Activated CD4-positive, alpha-beta memory T cell treated with anti-CD3 and anti-CD28 coated beads for 36 hours (primary cell): Measurements from ENCODE around the gene AOC2. TPM values are rescaled to one million over a fixed set of nuclear protein-coding genes. Genes with fewer than 3 reads are reported as not detected.
"Not testable (repeated sequence)": the region's sequence is repeated elsewhere in the genome, so short reads cannot be mapped to it uniquely, and the experiment has no call there.

ENCODE experiments used
- CTCF ChIA-PET: fragments of 350-600 bp; sonication (Branson Sonifier 250); formaldehyde crosslinking; loops from one replicate; lab custom pipeline; 2021; ENCODE audit warnings: antibody characterized with exemption, inconsistent platforms; lab: Charles Lee
- POLR2A ChIA-PET: fragments of 350-600 bp; sonication (Branson Sonifier 250); formaldehyde crosslinking; loops from one replicate; lab custom pipeline; 2021; ENCODE audit warnings: antibody characterized with exemption; lab: Charles Lee
- DNase-seq: peaks from one replicate; pipeline ENCODE4 v3.0.0-alpha.2; 2020
- H3K27ac Mint-ChIP-seq: one replicate; pipeline ENCODE4 v1.8.0; 2021; ENCODE audit warnings: mixed read lengths
- H3K27me3 Mint-ChIP-seq: one replicate; pipeline ENCODE4 v1.8.0; 2021; ENCODE audit warnings: mixed read lengths
- H3K36me3 Mint-ChIP-seq: one replicate; pipeline ENCODE4 v1.8.0; 2021; ENCODE audit warnings: mixed read lengths
- H3K4me1 Mint-ChIP-seq: one replicate; pipeline ENCODE4 v1.8.0; 2021; ENCODE audit warnings: low read depth, mixed read lengths
- H3K4me3 Mint-ChIP-seq: one replicate; pipeline ENCODE4 v1.8.0; 2021; ENCODE audit warnings: mild to moderate bottlenecking, mixed read lengths
- H3K9me3 Mint-ChIP-seq: one replicate; pipeline ENCODE4 v1.8.0; 2021; ENCODE audit warnings: mixed read lengths
- intact Hi-C: fragments of 100-400 bp; cut with micrococcal nuclease; formaldehyde crosslinking; loops from one replicate; pipeline ENCODE4 v1.15.1; 2023
- total RNA-seq, 2 experiments: library from RNA; stranded (reverse); gene quantifications; one replicate each; pipeline ENCODE4 v1.2.3, GENCODE V29; 2021

The AOC2 gene
- total RNA-seq, 2 experiments from 2014 or later, result 1.7 to 2.0 TPM

- no peaks in the 10 kb centered on the region for H3K9me3 Mint-ChIP-seq
- CTCF ChIA-PET, result interaction anchor here (1.2 to 5.0 kb wide), 5 partner anchors 23 to 151 kb away, joined by 4 to 25 read pairs (median 6); partner anchors contain the start of genes BECN1 and RPL27
- peaks cover 16% of the 10 kb centered on the region for H3K4me1 Mint-ChIP-seq
- intact Hi-C loops, result loop anchor here (5.0 kb wide), 1 partner anchor 136 kb away; the partner anchor contains the start of genes PTGES3L and RUNDC1
- no peak overlapping the region for H3K27ac Mint-ChIP-seq
- DNase-seq, result no peak
- H3K4me3 Mint-ChIP-seq, result no peak overlapping the region
- H3K36me3 Mint-ChIP-seq, result peaks cover 27% of the 10 kb centered on the region
- POLR2A ChIA-PET, result interaction anchor here (1.0 to 2.5 kb wide), 4 partner anchors 11 to 134 kb away, joined by 3 to 12 read pairs (median 5); no protein-coding TSS in a partner anchor
- no peaks in the 10 kb centered on the region for H3K27me3 Mint-ChIP-seq
Observed at GRCh38 chr17:42846594-42847280, 2.4 kb downstream of the AOC2 start.

GRCh38 chr17:42848093-42848492, 3.7 kb downstream of the AOC2 start:
- DNase-seq, result no peak
- Mint-ChIP-seq H3K27ac (no peak overlapping the region), H3K9me3 (no peaks in the 10 kb centered on the region), H3K4me1 (peaks cover 16% of the 10 kb centered on the region), H3K27me3 (no peaks in the 10 kb centered on the region), H3K4me3 (no peak overlapping the region), H3K36me3 (peaks cover 21% of the 10 kb centered on the region)
- intact Hi-C loops, result loop anchor here (5.0 kb wide), 1 partner anchor 134 kb away; the partner anchor contains the start of genes PTGES3L and RUNDC1
- CTCF ChIA-PET, result interaction anchor here (0.7 to 1.7 kb wide), 2 partner anchors 32 to 81 kb away, joined by 3 to 4 read pairs; no protein-coding TSS in a partner anchor
- POLR2A ChIA-PET, result no interaction called here

DNA sequence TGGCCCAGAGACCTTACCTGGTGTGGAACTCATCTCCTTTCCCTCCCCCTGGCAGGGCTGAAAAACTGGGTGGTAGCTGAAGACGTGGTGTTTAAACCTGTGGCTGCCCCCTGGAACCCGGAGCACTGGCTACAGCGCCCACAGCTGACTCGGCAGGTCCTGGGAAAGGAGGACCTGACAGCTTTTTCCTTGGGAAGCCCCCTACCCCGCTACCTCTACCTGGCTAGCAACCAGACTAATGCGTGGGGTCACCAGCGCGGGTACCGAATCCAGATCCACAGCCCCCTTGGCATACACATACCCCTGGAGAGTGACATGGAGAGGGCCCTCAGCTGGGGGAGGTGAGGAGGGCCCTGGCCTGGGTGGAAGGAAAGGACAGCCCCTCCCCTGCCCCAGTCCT, 4.7 kb downstream of the AOC2 start:
- H3K9me3 Mint-ChIP-seq, result no peaks in the 10 kb centered on the region
- H3K36me3 Mint-ChIP-seq, result peaks cover 14% of the 10 kb centered on the region
- intact Hi-C loops, result loop anchor here (5.0 kb wide), 1 partner anchor 133 kb away; the partner anchor contains the start of genes PTGES3L and RUNDC1
- ChIA-PET POLR2A (no interaction called here), CTCF (no interaction called here)
- no peak overlapping the region for H3K27ac Mint-ChIP-seq
- peaks cover 1% of the 10 kb centered on the region for H3K27me3 Mint-ChIP-seq
- peaks cover 16% of the 10 kb centered on the region for H3K4me1 Mint-ChIP-seq
- DNase-seq, result no peak
- no peak overlapping the region for H3K4me3 Mint-ChIP-seq

- Mint-ChIP-seq H3K36me3 (peaks cover 11% of the 10 kb centered on the region), H3K27ac (no peak overlapping the region), H3K9me3 (no peaks in the 10 kb centered on the region), H3K4me1 (peaks cover 16% of the 10 kb centered on the region), H3K4me3 (no peak overlapping the region), H3K27me3 (peaks cover 1% of the 10 kb centered on the region)
- intact Hi-C loops, result loop anchor here (5.0 kb wide), 1 partner anchor 133 kb away; the partner anchor contains the start of genes PTGES3L and RUNDC1
- ChIA-PET CTCF (no interaction called here), POLR2A (no interaction called here)
- no peak for DNase-seq
Observed at GRCh38 chr17:42849451-42850181, 5.2 kb downstream of the AOC2 start.

- Mint-ChIP-seq H3K27ac (no peak within 1 kb of the TSS), H3K4me3 (no peak within 1 kb of the TSS), H3K27me3 (peaks cover 1% of the 10 kb centered on the region), H3K9me3 (no peaks in the 10 kb centered on the region), H3K36me3 (peaks cover 3% of the 10 kb centered on the region), H3K4me1 (peaks cover 8% of the 10 kb centered on the region)
- intact Hi-C loops, result no loop called here
- ChIA-PET CTCF (no interaction called here), POLR2A (no interaction called here)
- no peak for DNase-seq
Observed at GRCh38 chr17:42850954-42851353, 6.6 kb downstream of the AOC2 start, which contains the start of gene AOC3. Gene AOC3 (plus strand): TSS chr17:42851199. CDS start chr17:42851344, 145 bp downstream.

DNA sequence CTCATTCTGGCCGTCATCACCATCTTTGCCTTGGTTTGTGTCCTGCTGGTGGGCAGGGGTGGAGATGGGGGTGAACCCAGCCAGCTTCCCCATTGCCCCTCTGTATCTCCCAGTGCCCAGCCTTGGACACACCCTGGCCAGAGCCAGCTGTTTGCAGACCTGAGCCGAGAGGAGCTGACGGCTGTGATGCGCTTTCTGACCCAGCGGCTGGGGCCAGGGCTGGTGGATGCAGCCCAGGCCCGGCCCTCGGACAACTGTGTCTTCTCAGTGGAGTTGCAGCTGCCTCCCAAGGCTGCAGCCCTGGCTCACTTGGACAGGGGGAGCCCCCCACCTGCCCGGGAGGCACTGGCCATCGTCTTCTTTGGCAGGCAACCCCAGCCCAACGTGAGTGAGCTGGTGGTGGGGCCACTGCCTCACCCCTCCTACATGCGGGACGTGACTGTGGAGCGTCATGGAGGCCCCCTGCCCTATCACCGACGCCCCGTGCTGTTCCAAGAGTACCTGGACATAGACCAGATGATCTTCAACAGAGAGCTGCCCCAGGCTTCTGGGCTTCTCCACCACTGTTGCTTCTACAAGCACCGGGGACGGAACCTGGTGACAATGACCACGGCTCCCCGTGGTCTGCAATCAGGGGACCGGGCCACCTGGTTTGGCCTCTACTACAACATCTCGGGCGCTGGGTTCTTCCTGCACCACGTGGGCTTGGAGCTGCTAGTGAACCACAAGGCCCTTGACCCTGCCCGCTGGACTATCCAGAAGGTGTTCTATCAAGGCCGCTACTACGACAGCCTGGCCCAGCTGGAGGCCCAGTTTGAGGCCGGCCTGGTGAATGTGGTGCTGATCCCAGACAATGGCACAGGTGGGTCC, 7.2 kb downstream of the AOC2 start:
- DNase-seq, H3K36me3 Mint-ChIP-seq, intact Hi-C loops, H3K27ac Mint-ChIP-seq, H3K27me3 Mint-ChIP-seq, H3K4me1 Mint-ChIP-seq, CTCF ChIA-PET, H3K9me3 Mint-ChIP-seq, H3K4me3 Mint-ChIP-seq, POLR2A ChIA-PET: not testable (repeated sequence)

- peaks cover 3% of the 10 kb centered on the region for H3K36me3 Mint-ChIP-seq
- intact Hi-C loops, result no loop called here
- POLR2A ChIA-PET, result no interaction called here
- DNase-seq, result no peak
- H3K27me3 Mint-ChIP-seq, result peaks cover 1% of the 10 kb centered on the region
- H3K4me3 Mint-ChIP-seq, result no peak overlapping the region
- CTCF ChIA-PET, result no interaction called here
- no peak overlapping the region for H3K27ac Mint-ChIP-seq
- no peaks in the 10 kb centered on the region for H3K4me1 Mint-ChIP-seq
- H3K9me3 Mint-ChIP-seq, result no peaks in the 10 kb centered on the region
Observed at GRCh38 chr17:42852351-42852750, 8.0 kb downstream of the AOC2 start.

- H3K27ac Mint-ChIP-seq, result no peak overlapping the region
- ChIA-PET POLR2A (interaction anchor here (0.6 kb wide), 1 partner anchor 28 kb away, joined by 3 read pairs; no protein-coding TSS in a partner anchor), CTCF (no interaction called here)
- intact Hi-C loops, result no loop called here
- peaks cover 1% of the 10 kb centered on the region for H3K27me3 Mint-ChIP-seq
- no peak for DNase-seq
- no peaks in the 10 kb centered on the region for H3K4me1 Mint-ChIP-seq
- no peak overlapping the region for H3K4me3 Mint-ChIP-seq
- H3K9me3 Mint-ChIP-seq, result no peaks in the 10 kb centered on the region
- peaks cover 3% of the 10 kb centered on the region for H3K36me3 Mint-ChIP-seq
Observed at GRCh38 chr17:42853004-42853403, 8.6 kb downstream of the AOC2 start.

DNA sequence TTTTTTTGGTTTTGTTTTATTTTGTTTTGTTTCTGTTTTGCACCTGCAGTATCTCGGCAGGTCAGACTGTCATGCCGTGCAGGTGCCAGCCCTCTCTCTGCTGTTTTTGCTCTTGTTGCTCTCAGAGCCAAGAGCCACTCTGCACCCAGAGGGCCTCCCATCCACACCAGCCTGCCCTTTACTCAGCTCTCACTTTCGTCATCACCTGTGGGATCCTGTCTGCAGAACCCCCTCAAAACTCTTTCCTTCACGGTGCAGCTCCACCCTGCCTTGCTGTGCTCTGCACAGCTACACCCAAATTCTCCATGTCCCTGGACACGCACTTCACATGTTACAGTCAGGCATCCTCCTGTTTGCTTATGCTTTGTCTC, 9.2 kb downstream of the AOC2 start:
- ChIA-PET POLR2A (interaction anchor here (0.6 kb wide), 1 partner anchor 28 kb away, joined by 3 read pairs; no protein-coding TSS in a partner anchor), CTCF (no interaction called here)
- Mint-ChIP-seq H3K4me3 (no peak overlapping the region), H3K36me3 (peaks cover 3% of the 10 kb centered on the region), H3K9me3 (no peaks in the 10 kb centered on the region), H3K4me1 (no peaks in the 10 kb centered on the region), H3K27ac (no peak overlapping the region), H3K27me3 (peaks cover 1% of the 10 kb centered on the region)
- no peak for DNase-seq
- intact Hi-C loops, result no loop called here

DNA sequence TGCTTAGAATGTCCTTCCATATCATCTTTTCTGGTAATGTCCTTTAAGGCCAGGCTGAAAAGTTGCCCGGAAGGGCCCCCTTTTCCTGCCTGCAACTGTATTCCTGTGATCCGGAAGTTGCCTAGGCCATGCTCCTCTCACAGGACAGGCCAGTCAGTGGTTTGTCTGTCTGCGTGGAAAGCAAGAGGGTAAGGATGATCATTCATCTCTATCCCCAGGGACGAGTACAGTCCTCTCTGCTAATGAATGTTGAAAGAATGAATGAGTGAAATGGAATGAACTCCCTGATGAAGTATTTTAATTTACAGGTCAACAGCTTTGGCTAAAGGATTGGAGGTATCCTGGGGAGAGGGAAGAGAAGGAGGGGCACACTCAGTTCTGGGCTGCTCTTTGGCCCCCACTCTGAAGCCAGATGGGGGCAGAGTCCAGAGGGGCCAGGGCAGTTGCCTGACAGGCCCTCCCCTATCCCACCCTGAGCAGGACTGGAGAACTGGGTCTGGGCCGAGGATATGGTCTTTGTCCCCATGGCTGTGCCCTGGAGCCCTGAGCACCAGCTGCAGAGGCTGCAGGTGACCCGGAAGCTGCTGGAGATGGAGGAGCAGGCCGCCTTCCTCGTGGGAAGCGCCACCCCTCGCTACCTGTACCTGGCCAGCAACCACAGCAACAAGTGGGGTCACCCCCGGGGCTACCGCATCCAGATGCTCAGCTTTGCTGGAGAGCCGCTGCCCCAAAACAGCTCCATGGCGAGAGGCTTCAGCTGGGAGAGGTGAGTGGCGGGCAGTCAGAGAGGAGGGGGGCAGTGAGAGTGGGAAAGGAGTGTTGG, 9.8 kb downstream of the AOC2 start:
- H3K36me3 Mint-ChIP-seq, result peaks cover 3% of the 10 kb centered on the region

DNA sequence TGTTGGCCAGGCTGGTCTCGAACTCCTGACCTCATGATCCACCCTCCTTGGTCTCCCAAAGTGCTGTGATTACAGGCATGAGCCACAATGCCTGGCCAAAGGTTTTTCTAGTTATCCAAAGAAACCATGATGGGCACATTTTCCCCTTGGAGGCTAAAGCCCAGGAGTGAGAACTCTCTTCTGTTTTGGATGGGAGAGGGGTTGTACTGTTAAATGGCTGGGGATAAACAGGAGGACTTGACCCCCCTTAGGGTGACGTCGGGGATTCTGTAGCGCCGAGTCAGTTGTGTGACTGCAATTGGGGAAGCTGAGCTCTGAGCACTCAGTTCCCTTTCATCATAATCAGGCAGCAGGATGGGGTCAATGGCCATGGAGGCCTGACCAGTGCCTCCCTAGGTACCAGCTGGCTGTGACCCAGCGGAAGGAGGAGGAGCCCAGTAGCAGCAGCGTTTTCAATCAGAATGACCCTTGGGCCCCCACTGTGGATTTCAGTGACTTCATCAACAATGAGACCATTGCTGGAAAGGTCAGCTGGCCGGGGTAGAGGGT, 10.7 kb downstream of the AOC2 start:
- Mint-ChIP-seq H3K27ac (no peak overlapping the region), H3K4me3 (no peak overlapping the region), H3K36me3 (peaks cover 3% of the 10 kb centered on the region), H3K4me1 (no peaks in the 10 kb centered on the region), H3K27me3 (peaks cover 1% of the 10 kb centered on the region), H3K9me3 (no peaks in the 10 kb centered on the region)
- POLR2A ChIA-PET, result no interaction called here
- intact Hi-C loops, result no loop called here
- no peak for DNase-seq
- CTCF ChIA-PET, result no interaction called here

More for the DNA sequence above, 9.8 kb downstream of the AOC2 start:
- Mint-ChIP-seq H3K4me3 (no peak overlapping the region), H3K4me1 (no peaks in the 10 kb centered on the region), H3K27ac (no peak overlapping the region), H3K27me3 (peaks cover 1% of the 10 kb centered on the region), H3K9me3 (no peaks in the 10 kb centered on the region)
- ChIA-PET POLR2A (interaction anchor here (0.6 kb wide), 1 partner anchor 29 kb away, joined by 3 read pairs; no protein-coding TSS in a partner anchor), CTCF (no interaction called here)
- no peak for DNase-seq
- intact Hi-C loops, result no loop called here
